Type B pancreatic cell (in vitro differentiated cells): ENCODE measurements around the gene SCRT2. TPM values are rescaled to one million over a fixed set of nuclear protein-coding genes. Genes with fewer than 3 reads are reported as not detected.
"Not testable (repeated sequence)": the region's sequence is repeated elsewhere in the genome, so short reads cannot be mapped to it uniquely, and the experiment has no call there.

Source experiments
- DNase-seq: peaks from one replicate; pipeline ENCODE4 v3.0.0; 2021; ENCODE audit warnings: mixed read lengths; ENCODE audit not compliant: unreplicated experiment; ENCODE audit errors: extremely low spot score
- H3K27ac Mint-ChIP-seq: 2 replicates; pipeline ENCODE4 v1.8.0; 2021; ENCODE audit warnings: mild to moderate bottlenecking, mixed read lengths
- H3K27me3 Mint-ChIP-seq: 2 replicates; pipeline ENCODE4 v1.8.0; 2021; ENCODE audit warnings: mixed read lengths
- H3K36me3 Mint-ChIP-seq: 2 replicates; pipeline ENCODE4 v1.8.0; 2021; ENCODE audit warnings: mixed read lengths
- H3K4me1 Mint-ChIP-seq: one replicate; pipeline ENCODE4 v1.8.0; 2021; ENCODE audit warnings: mixed read lengths; ENCODE audit not compliant: unreplicated experiment
- H3K4me3 Mint-ChIP-seq: 2 replicates; pipeline ENCODE4 v1.8.0; 2021; ENCODE audit warnings: mild to moderate bottlenecking, mixed read lengths
- H3K9me3 Mint-ChIP-seq: 2 replicates; pipeline ENCODE4 v1.8.0; 2021; ENCODE audit warnings: mixed read lengths
- total RNA-seq: library from RNA; stranded (reverse); gene quantifications from 2 replicates; pipeline ENCODE4 v1.2.1, GENCODE V29; 2021; ENCODE audit warnings: low replicate concordance
- TF ChIP-seq, protein P1 (sequence below): fragments of 200-600 bp; sonication (generic); conservative IDR thresholded peaks from 2 replicates; pipeline ENCODE4 v1.5.0; 2021; ENCODE audit warnings: antibody characterized with exemption, mild to moderate bottlenecking

The SCRT2 gene
- total RNA-seq, 1 donor from 2014 or later = 0.36 TPM

DNA sequence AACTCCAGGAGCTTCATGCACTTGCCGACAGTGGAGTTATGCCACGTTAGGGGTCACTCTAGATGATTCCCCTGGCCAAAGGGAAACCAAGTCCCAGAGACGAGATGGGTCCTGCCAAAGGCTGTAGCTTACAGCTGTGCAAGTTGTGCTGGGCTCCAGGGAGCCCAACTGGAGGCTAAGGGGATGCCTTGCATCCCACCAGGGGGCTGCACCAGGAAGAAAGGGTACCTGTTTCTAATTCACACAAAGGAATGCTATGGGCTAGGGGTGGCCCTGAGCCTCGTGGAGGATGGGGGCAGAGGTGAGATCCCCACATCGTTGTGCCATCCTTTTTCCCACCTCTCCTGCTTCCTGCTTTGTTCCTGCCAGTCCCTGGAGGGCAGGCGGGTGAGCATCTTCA is 23.7 kb upstream of the SCRT2 start:
- Mint-ChIP-seq H3K27me3 (peaks cover 25% of the 10 kb centered on the region), H3K4me1 (peaks cover 13% of the 10 kb centered on the region), H3K27ac (no peak overlapping the region)

DNA sequence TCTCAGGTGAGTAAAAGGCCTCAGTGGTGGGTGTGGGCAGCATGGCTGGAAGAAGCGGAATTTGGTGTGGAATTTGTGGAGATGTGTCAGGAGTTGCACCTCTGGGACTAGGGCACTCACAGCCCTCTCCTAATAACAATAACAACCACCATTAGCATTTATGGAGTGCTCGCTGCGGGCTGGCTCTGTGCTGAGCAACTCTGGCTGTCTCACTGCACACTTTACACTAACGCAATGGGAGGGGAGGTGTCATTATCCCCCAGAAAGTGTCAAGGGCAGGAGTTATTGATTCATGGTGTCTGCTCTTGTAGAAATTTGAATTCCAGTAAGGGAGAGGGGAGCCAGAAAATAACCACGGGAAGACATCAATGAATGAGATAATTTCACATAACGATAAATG is 22.7 kb upstream of the SCRT2 start:
- no peak for DNase-seq
- H3K4me3 Mint-ChIP-seq = no peak overlapping the region
- no peaks in the 10 kb centered on the region for H3K9me3 Mint-ChIP-seq
- peaks cover 13% of the 10 kb centered on the region for H3K4me1 Mint-ChIP-seq
- no peaks in the 10 kb centered on the region for H3K36me3 Mint-ChIP-seq
- H3K27me3 Mint-ChIP-seq = peaks cover 26% of the 10 kb centered on the region
- TF ChIP-seq, protein P1, sequence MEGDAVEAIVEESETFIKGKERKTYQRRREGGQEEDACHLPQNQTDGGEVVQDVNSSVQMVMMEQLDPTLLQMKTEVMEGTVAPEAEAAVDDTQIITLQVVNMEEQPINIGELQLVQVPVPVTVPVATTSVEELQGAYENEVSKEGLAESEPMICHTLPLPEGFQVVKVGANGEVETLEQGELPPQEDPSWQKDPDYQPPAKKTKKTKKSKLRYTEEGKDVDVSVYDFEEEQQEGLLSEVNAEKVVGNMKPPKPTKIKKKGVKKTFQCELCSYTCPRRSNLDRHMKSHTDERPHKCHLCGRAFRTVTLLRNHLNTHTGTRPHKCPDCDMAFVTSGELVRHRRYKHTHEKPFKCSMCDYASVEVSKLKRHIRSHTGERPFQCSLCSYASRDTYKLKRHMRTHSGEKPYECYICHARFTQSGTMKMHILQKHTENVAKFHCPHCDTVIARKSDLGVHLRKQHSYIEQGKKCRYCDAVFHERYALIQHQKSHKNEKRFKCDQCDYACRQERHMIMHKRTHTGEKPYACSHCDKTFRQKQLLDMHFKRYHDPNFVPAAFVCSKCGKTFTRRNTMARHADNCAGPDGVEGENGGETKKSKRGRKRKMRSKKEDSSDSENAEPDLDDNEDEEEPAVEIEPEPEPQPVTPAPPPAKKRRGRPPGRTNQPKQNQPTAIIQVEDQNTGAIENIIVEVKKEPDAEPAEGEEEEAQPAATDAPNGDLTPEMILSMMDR = no peak
- no peak overlapping the region for H3K27ac Mint-ChIP-seq

More for the DNA sequence above, 23.7 kb upstream of the SCRT2 start:
- DNase-seq = no peak
- Mint-ChIP-seq H3K4me3 (no peak overlapping the region), H3K9me3 (no peaks in the 10 kb centered on the region), H3K36me3 (no peaks in the 10 kb centered on the region)
- TF ChIP-seq, protein P1 = no peak

DNA sequence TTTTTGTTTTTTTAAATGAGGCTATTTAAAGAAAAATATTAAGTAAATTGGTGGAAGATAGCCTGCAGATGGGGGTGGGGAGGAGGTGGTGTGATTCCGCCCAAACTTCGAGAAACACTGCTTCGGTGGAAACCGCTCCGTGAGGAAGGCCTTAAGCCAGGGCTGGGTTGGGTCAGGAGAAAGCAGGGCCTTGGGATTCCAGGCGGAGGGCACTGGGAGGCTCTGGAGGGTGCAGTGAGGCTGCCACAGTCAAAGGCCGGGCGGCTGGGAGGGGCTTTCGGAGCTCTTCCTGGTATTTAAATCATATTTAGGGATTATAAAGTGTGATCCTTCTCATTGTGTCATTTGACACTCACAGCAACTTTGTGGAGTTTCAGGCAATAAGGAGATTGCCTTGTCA is 22.2 kb upstream of the SCRT2 start:
- Mint-ChIP-seq H3K27ac (no peak overlapping the region), H3K27me3 (peaks cover 28% of the 10 kb centered on the region)
- TF ChIP-seq, protein P1 = no peak

DNA sequence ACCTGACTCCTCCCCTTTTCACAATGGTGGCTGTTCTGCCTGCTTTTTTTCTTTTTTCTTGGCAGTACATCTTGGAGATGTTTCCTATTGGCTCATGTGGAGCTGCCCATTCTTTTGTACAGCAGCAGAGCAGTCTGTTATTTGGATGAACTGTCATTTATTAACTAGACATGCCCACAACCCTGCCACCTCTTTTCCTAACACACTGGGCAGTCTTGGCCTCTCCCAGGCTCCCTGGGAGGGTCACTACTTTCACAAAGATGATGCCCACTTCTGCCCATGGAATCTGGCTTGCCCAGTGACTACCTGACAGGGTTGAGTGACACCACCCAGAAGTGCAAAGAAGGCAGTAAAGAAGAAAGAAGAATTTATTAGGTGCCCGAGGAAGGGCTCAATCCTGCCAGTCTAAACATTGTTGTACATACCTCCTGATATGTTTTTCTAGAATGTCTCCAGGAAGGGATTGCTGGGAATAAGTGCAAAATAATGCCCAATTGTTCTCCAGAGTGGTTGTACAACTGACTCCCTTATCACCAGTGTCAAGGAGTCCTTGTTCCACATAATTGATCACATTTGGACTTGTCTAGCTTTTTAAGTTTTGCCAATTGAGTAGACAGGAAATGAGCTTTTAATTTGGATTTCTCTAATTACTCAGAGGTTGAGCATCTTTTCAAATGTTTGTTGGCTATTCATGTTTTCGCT is 19.7 kb upstream of the SCRT2 start:
- DNase-seq = no peak
- no peaks in the 10 kb centered on the region for H3K36me3 Mint-ChIP-seq
- peaks cover 13% of the 10 kb centered on the region for H3K4me1 Mint-ChIP-seq
- no peaks in the 10 kb centered on the region for H3K9me3 Mint-ChIP-seq
- no peak overlapping the region for H3K4me3 Mint-ChIP-seq
- TF ChIP-seq, protein P1 = no peak
- H3K27me3 Mint-ChIP-seq = peaks cover 35% of the 10 kb centered on the region
- H3K27ac Mint-ChIP-seq = no peak overlapping the region

More for the DNA sequence above, 22.2 kb upstream of the SCRT2 start:
- peaks cover 13% of the 10 kb centered on the region for H3K4me1 Mint-ChIP-seq
- no peaks in the 10 kb centered on the region for H3K36me3 Mint-ChIP-seq
- DNase-seq = no peak
- H3K4me3 Mint-ChIP-seq = no peak overlapping the region
- H3K9me3 Mint-ChIP-seq = no peaks in the 10 kb centered on the region

DNA sequence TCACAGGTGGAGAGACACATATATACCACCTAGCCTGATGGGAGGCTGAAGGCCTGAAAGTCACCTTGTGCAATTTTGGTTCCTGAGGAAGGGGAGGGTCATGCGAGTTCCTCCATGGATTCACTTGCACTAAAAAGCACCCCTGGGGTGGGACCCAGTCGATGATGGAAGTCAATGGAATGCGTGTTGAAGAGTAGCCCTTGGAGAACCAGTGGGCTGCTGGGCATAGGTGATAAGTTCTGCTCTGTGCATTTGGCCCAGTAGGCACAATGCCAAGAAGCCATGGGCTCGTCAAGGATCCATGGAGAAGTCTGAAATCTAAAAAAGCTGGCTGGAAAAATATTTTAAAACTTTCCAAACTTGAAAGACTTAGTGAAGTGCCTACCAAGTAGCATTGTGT is 18.9 kb upstream of the SCRT2 start:
- peaks cover 38% of the 10 kb centered on the region for H3K27me3 Mint-ChIP-seq

DNA sequence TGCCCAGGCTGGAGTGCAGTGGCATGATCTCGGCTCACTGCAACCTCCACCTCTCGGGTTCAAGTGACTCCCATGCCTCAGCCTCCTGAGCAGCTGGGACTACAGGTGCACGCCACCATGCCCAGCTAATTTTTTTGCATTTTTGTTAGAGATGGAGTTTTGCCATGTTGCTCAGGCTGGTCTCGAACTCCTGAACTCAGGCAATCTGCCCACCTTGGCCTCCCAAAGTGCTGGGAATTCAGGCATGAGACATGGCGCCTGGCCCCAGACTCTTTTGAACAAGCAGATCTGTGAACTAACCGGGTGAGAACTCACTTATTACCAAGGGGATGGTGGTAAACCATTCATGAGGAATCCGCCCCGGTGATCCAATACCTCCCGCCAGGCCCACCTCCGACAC is 18.2 kb upstream of the SCRT2 start:
- H3K36me3 Mint-ChIP-seq, H3K9me3 Mint-ChIP-seq, H3K4me3 Mint-ChIP-seq, H3K27ac Mint-ChIP-seq, DNase-seq: not testable (repeated sequence)
- H3K4me1 Mint-ChIP-seq = peaks cover 17% of the 10 kb centered on the region
- peaks cover 44% of the 10 kb centered on the region for H3K27me3 Mint-ChIP-seq

More for the DNA sequence above, 18.9 kb upstream of the SCRT2 start:
- TF ChIP-seq, protein P1 = no peak
- Mint-ChIP-seq H3K36me3 (no peaks in the 10 kb centered on the region), H3K9me3 (no peaks in the 10 kb centered on the region), H3K27ac (no peak overlapping the region), H3K4me1 (peaks cover 13% of the 10 kb centered on the region), H3K4me3 (no peak overlapping the region)
- DNase-seq = no peak
